K562 (cell line): Measurements from ENCODE around the gene SP140L. TPM values are rescaled to one million over a fixed set of nuclear protein-coding genes. Genes with fewer than 3 reads are reported as not detected.

ENCODE experiments used
- CSDE1 ChIP-seq, 2 experiments: fragments of 450-650 bp; IDR thresholded peaks; 2 replicates each; pipeline ENCODE4 v1.6.1; 2016; ENCODE audit warnings: mild to moderate bottlenecking in 1 of 2
- DIDO1 ChIP-seq: fragments of 450-650 bp; IDR thresholded peaks from 2 replicates; pipeline ENCODE4 v1.6.1; 2016; ENCODE audit warnings: low read depth, missing biosample characterization, missing genetic modification characterization
- EWSR1 ChIP-seq: fragments of 450-650 bp; IDR thresholded peaks from 2 replicates; pipeline ENCODE4 v1.6.1; 2018; ENCODE audit warnings: borderline replicate concordance, mild to moderate bottlenecking, low read depth, moderate library complexity; ENCODE audit not compliant: partially characterized antibody
- PHB2 ChIP-seq: fragments of 450-650 bp; IDR thresholded peaks from 2 replicates; pipeline ENCODE4 v1.6.1; 2017; ENCODE audit warnings: low read depth
- ZBED1 ChIP-seq: IDR thresholded peaks from 2 replicates; pipeline ENCODE4 v1.6.1; 2014
- ZNF232 ChIP-seq: sonication (generic); formaldehyde crosslinking; IDR thresholded peaks from 2 replicates; pipeline ENCODE4 v1.8.0; 2022; ENCODE audit warnings: mild to moderate bottlenecking, missing genetic modification reagents
- ZNF586 ChIP-seq: fragments of 450-650 bp; formaldehyde crosslinking; conservative IDR thresholded peaks from 2 replicates; pipeline ENCODE4 v1.4.0; 2020; ENCODE audit warnings: mild to moderate bottlenecking, moderate library complexity
- polyA plus RNA-seq, 8 experiments: library from polyadenylated mRNA; depleted of rRNA in 4 of 8; stranded (reverse) in 5 of 8; unstranded in 3 of 8; fragments of >200 nt; fragmentation: Nextera tagmentation in 2 of 8; fragmentation: Illumina TruSeq in 1 of 8; extraction: Ambion mirVana in 2 of 8; extraction: Trizol in 1 of 8; gene quantifications; 2 replicates each; pipeline versions ENCODE4 v1.2.1 to v1.2.3, GENCODE V29; 2011 to 2014; ENCODE audit warnings: inconsistent platforms in 1 of 8, missing spikeins in 1 of 8
- total RNA-seq, 7 experiments: library from RNA; depleted of rRNA in 6 of 7; stranded (reverse); fragments of >200 nt in 6 of 7; fragmentation: Illumina TruSeq in 2 of 7; extraction: Trizol in 2 of 7; gene quantifications; 2 replicates each; pipeline versions ENCODE4 v1.2.1 to v1.2.3, GENCODE V29; 2011 to 2021; ENCODE audit warnings: low replicate concordance in 1 of 7
- TF ChIP-seq, protein P1 (sequence below): fragments of 250-450 bp; sonication (Bioruptor Pico); IDR thresholded peaks from 2 replicates; pipeline ENCODE4 v1.4.0; 2020; ENCODE audit warnings: mild to moderate bottlenecking, moderate library complexity, borderline replicate concordance
- TF ChIP-seq, protein P2 (sequence below): sonication (generic); formaldehyde crosslinking; IDR thresholded peaks from 2 replicates; pipeline ENCODE4 v1.8.0; 2022; ENCODE audit warnings: missing genetic modification reagents, mild to moderate bottlenecking, moderate library complexity, borderline replicate concordance
- TF ChIP-seq, protein P3 (sequence below): fragments of 450-650 bp; IDR thresholded peaks from 2 replicates; pipeline ENCODE4 v1.7.1; 2018; ENCODE audit warnings: mild to moderate bottlenecking, low read depth; ENCODE audit not compliant: partially characterized antibody

SP140L gene
- total and polyA plus RNA-seq, 9 of the 15 experiments (the other 6 are each of a cell fraction or from before 2014, with no cell fraction given), result 4.0 to 15.5 (median 11.3) TPM

DNA sequence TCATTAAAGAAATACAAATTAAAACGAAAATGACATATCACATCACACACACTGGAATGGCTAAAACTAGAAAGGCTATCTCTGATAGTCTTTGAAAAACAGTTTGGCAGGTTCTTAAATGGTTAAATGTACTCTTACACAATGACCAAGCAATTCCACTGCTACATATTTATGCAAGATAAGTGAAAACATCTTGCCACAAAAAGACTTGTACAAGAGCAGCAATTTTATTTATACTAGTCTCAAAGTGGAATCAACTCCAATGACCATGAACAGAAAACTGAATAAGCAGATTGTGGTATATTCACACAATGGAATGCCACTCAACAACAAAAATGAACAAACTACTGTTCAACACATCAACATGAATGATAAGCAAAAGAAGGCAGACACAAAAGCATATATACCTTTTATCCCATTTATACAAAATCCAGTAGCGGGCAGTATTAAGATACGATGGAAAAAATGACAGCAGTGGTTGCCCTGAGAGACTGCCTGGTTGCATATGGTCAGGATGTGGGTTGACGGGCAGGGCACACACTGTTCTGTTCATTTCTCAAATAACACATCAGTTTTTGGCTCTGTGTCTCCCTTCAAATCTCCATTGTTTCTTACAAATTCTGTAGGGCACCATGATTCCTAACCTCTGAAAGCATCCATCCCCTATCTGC lies 114.4 kb downstream of the SP140L start (continued):
- TF ChIP-seq, protein P1, sequence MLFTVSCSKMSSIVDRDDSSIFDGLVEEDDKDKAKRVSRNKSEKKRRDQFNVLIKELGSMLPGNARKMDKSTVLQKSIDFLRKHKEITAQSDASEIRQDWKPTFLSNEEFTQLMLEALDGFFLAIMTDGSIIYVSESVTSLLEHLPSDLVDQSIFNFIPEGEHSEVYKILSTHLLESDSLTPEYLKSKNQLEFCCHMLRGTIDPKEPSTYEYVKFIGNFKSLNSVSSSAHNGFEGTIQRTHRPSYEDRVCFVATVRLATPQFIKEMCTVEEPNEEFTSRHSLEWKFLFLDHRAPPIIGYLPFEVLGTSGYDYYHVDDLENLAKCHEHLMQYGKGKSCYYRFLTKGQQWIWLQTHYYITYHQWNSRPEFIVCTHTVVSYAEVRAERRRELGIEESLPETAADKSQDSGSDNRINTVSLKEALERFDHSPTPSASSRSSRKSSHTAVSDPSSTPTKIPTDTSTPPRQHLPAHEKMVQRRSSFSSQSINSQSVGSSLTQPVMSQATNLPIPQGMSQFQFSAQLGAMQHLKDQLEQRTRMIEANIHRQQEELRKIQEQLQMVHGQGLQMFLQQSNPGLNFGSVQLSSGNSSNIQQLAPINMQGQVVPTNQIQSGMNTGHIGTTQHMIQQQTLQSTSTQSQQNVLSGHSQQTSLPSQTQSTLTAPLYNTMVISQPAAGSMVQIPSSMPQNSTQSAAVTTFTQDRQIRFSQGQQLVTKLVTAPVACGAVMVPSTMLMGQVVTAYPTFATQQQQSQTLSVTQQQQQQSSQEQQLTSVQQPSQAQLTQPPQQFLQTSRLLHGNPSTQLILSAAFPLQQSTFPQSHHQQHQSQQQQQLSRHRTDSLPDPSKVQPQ (CRISPR knock-in tag), result no peak
- TF ChIP-seq ZBED1 (no peak), DIDO1 (no peak), CSDE1 (IDR thresholded peaks at IDR 0.05) (no peak), ZNF586 (CRISPR knock-in tag) (no peak), PHB2 (no peak), ZNF232 (CRISPR knock-in tag) (no peak), EWSR1 (no peak)
- TF ChIP-seq, protein P2, sequence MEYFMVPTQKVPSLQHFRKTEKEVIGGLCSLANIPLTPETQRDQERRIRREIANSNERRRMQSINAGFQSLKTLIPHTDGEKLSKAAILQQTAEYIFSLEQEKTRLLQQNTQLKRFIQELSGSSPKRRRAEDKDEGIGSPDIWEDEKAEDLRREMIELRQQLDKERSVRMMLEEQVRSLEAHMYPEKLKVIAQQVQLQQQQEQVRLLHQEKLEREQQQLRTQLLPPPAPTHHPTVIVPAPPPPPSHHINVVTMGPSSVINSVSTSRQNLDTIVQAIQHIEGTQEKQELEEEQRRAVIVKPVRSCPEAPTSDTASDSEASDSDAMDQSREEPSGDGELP (CRISPR knock-in tag), result no peak
- TF ChIP-seq, protein P3, sequence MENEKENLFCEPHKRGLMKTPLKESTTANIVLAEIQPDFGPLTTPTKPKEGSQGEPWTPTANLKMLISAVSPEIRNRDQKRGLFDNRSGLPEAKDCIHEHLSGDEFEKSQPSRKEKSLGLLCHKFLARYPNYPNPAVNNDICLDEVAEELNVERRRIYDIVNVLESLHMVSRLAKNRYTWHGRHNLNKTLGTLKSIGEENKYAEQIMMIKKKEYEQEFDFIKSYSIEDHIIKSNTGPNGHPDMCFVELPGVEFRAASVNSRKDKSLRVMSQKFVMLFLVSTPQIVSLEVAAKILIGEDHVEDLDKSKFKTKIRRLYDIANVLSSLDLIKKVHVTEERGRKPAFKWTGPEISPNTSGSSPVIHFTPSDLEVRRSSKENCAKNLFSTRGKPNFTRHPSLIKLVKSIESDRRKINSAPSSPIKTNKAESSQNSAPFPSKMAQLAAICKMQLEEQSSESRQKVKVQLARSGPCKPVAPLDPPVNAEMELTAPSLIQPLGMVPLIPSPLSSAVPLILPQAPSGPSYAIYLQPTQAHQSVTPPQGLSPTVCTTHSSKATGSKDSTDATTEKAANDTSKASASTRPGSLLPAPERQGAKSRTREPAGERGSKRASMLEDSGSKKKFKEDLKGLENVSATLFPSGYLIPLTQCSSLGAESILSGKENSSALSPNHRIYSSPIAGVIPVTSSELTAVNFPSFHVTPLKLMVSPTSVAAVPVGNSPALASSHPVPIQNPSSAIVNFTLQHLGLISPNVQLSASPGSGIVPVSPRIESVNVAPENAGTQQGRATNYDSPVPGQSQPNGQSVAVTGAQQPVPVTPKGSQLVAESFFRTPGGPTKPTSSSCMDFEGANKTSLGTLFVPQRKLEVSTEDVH, result no peak
- TF ChIP-seq, all 486 proteins: peak for 12
